GM10266 (cell line): Measurements from ENCODE around the gene CASD1.

ENCODE experiments used
- DNase-seq: peaks from one replicate; pipeline ENCODE4 v3.0.0; 2012; ENCODE audit errors: extremely low spot score
- TF ChIP-seq, protein P1 (sequence below): IDR thresholded peaks from 2 replicates; pipeline ENCODE4 v1.5.1; 2012; ENCODE audit warnings: mild to moderate bottlenecking, low read depth; ENCODE audit not compliant: control insufficient read depth, insufficient read depth; ENCODE audit errors: missing control alignments

Gene CASD1

DNA sequence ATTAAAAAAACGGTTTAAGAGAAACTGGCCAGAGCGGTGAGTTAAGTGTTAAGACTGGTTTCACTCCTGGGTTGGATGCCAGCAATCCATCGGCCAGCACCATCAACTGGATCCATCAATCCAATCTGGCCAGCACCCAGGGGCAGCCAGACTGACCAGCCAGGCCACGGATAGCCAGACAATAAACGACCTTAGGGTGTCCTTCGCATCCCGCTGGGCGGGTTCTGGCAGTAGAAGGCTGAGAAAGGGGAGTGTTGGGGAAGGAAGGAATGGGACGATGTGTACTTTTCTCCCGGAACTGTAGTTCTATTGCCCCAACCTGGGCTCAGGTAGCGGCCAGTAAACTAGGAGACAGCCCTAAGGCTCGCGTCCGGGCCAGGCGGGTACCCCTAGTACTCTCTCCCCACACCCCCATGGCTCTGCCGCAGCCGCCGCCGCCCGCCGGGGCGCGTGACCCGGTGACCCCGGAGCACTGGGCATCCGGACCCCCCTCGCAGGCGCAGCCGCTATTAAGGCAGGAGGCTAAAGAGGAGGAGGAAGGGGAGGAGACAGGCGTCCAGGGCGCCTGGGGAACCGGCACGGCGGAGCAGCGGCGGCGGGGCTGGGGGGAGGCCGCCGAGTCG is at the start of gene CASD1:
TSS of gene CASD1 (plus strand) at position 546 of the 623 bp plus-strand sequence. CDS start 276 bp downstream, outside the sequence.
- DNase-seq = peak; percentile 85

DNA sequence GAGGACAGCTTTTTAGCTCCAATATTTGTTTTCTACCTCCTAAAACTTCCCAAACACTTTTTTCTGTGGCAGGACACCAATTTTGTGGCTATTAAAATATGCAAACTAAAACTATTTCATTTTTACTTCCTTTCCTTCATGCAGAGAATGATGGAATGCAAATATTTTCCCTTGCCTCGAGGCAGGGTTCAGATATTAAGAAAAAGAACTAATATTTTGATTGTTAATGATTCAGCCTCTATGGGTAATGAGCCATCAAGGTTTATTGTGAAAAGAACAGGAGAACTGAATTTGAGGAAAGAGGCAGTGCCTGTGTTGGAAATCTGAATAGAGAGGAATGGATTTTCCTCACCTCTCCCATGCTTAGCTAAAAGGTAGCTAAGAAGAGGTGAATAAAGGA is 43.1 kb upstream of the CASD1 start:
- TF ChIP-seq, protein P1, sequence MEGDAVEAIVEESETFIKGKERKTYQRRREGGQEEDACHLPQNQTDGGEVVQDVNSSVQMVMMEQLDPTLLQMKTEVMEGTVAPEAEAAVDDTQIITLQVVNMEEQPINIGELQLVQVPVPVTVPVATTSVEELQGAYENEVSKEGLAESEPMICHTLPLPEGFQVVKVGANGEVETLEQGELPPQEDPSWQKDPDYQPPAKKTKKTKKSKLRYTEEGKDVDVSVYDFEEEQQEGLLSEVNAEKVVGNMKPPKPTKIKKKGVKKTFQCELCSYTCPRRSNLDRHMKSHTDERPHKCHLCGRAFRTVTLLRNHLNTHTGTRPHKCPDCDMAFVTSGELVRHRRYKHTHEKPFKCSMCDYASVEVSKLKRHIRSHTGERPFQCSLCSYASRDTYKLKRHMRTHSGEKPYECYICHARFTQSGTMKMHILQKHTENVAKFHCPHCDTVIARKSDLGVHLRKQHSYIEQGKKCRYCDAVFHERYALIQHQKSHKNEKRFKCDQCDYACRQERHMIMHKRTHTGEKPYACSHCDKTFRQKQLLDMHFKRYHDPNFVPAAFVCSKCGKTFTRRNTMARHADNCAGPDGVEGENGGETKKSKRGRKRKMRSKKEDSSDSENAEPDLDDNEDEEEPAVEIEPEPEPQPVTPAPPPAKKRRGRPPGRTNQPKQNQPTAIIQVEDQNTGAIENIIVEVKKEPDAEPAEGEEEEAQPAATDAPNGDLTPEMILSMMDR = no peak
- no peak for DNase-seq

More for the DNA sequence above, at the start of gene CASD1:
- TF ChIP-seq, protein P1 = no peak

DNA sequence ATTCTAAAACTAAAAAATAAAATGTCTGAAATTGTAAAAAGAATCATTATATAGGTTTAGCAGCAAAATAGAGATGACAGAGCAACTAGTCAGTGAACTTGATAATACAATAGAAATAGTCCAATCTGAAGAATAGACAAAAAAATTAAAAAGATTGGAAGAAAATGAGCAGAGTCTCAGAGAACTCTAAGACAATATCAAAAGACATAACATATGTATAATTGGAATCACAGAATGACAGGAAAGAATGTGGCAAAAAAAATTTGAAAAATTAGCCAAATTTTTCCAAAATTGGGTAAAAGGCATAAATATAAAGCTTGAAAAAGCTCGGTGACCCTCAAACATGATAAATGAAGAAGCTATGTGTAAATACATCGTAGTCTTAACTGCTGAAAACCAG is 38.0 kb upstream of the CASD1 start:
- TF ChIP-seq, protein P1 = no peak
- DNase-seq = no peak

DNA sequence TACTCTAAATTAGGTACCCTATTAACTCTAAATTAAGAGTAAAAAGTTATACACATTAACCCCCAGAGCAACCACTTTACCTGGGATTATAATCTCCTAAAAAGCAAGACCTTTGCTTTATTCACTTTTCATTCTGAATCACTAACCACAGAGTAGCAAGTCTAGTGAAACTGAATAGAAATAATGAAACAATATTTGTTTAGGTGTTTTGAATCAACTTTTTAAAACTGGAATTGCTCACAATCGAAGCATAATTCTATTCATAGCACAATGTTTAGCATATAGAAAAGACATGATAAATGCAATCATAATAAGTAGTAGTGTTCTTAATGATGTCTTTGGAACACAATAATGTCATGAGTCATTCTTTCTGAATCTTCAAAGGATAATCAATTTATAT is 37.0 kb upstream of the CASD1 start:
- TF ChIP-seq, protein P1 = no peak
- no peak for DNase-seq

DNA sequence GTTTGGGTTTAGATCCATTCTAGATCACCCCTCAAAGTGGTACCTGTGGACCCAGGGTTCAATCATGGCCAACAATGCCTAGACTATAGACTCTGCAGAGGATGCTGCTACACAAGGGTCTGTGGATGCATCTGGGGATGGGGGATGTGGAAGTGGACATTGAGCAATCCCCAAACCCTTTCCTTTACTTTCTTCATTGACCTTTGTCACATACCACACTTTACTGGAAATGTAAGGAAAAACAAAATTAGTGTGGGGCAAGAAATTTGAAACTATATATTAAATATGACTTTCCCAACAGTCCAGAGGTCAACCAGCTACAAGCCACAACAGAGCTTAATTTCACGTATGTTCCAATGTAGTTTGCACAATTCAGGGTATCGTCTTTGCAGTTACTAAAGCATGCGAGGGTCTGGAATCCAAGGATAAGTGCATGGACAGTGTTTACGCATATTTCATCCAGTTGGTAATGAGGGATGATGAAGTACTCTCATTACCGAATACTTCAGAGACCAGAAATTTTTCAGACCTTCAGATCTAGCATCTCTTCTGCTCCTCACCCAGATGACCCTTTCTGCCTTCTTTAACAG is 33.3 kb upstream of the CASD1 start:
- TF ChIP-seq, protein P1 = no peak
- no peak for DNase-seq

DNA sequence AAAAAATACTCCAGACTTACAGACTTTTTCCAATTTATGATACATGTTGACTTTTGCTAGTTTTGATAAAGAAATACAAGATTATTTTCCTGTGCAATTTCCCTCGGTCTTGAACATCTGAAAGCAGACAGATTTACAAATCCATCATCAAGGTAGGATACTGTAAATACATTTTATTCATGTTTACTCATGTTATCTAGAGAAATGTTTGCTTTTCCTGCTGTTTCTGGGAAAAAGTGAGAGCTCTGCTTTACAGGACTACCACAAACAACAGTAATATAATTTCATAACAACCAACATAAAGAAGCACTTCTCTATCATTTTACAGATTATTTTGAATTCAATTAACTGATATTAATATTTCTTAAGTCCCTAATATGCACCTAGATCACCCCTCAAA is 31.7 kb upstream of the CASD1 start:
- TF ChIP-seq, protein P1 = no peak
- no peak for DNase-seq

DNA sequence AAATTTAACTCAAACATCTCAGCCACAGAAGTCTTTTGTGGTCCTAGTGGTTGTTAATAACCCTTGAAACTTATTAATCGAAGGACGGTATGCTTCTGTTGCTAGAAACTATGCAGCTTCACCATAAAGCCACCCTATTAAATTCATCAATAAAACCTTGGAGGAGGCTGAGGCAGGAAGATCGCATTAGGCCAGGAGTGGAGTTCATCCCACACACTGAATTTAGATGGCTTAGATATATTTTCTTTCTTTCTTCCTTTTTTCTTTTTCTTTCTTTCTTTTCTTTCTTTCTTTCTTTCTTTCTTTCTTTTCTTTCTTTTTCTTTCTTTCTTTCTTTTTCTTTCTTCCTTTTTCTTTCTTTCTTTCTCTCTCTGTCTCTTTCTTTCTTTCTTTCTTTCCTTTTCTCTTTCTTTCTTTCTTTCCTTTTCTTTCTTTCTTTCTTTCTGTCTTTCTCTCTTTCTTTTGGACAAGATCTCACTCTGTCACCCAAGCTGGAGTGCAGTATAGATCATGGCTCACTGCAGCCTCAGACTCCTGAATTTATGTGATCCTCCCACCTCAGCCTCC is 30.9 kb upstream of the CASD1 start:
- TF ChIP-seq, protein P1 = no peak
- DNase-seq = no peak
